Activated CD4-positive, alpha-beta T cell treated with anti-CD3 and anti-CD28 coated beads for 36 hours (primary cell): Measurements from ENCODE around the gene LRTM1. TPM values are rescaled to one million over a fixed set of nuclear protein-coding genes. Genes with fewer than 3 reads are reported as not detected.

Experiments used
- ATAC-seq: fragments of 200-7000 bp; cut with Tn5 transposase; one replicate; pipeline ENCODE4 v1.10.0; 2021; ENCODE audit warnings: mild to moderate bottlenecking, moderate library complexity
- CTCF ChIA-PET: fragments of 350-600 bp; sonication (Branson Sonifier 250); formaldehyde crosslinking; loops from one replicate; lab custom pipeline; 2021; ENCODE audit warnings: antibody characterized with exemption; lab: Charles Lee
- POLR2A ChIA-PET: fragments of 350-600 bp; sonication (Branson Sonifier 250); formaldehyde crosslinking; loops from one replicate; lab custom pipeline; 2021; ENCODE audit warnings: antibody characterized with exemption, inconsistent platforms; lab: Charles Lee
- DNase-seq: peaks from one replicate; pipeline ENCODE4 v3.0.0-alpha.2; 2020
- H3K27ac Mint-ChIP-seq: one replicate; pipeline ENCODE4 v1.8.0; 2021; ENCODE audit warnings: mixed read lengths
- H3K27me3 Mint-ChIP-seq: one replicate; pipeline ENCODE4 v1.8.0; 2021; ENCODE audit warnings: mixed read lengths
- H3K36me3 Mint-ChIP-seq: one replicate; pipeline ENCODE4 v1.8.0; 2021; ENCODE audit warnings: low read depth, mixed read lengths
- H3K4me1 Mint-ChIP-seq: one replicate; pipeline ENCODE4 v1.8.0; 2021; ENCODE audit warnings: mixed read lengths
- H3K4me3 Mint-ChIP-seq: one replicate; pipeline ENCODE4 v1.8.0; 2021; ENCODE audit warnings: mild to moderate bottlenecking, moderate library complexity, mixed read lengths
- H3K9me3 Mint-ChIP-seq: one replicate; pipeline ENCODE4 v1.8.0; 2021; ENCODE audit warnings: low read depth, mixed read lengths
- intact Hi-C, 2 experiments: fragments of 100-400 bp; cut with DNase I in 1 of 2; cut with micrococcal nuclease in 1 of 2; formaldehyde crosslinking; loops; one replicate each; pipeline versions ENCODE4 v1.14.2 to v1.15.1; 2022 to 2024; cut with DNase I, micrococcal nuclease
- total RNA-seq, 2 experiments: library from RNA; stranded (reverse); gene quantifications; one replicate each; pipeline ENCODE4 v1.2.3, GENCODE V29; 2021

Gene LRTM1
- not detected for total RNA-seq

DNA sequence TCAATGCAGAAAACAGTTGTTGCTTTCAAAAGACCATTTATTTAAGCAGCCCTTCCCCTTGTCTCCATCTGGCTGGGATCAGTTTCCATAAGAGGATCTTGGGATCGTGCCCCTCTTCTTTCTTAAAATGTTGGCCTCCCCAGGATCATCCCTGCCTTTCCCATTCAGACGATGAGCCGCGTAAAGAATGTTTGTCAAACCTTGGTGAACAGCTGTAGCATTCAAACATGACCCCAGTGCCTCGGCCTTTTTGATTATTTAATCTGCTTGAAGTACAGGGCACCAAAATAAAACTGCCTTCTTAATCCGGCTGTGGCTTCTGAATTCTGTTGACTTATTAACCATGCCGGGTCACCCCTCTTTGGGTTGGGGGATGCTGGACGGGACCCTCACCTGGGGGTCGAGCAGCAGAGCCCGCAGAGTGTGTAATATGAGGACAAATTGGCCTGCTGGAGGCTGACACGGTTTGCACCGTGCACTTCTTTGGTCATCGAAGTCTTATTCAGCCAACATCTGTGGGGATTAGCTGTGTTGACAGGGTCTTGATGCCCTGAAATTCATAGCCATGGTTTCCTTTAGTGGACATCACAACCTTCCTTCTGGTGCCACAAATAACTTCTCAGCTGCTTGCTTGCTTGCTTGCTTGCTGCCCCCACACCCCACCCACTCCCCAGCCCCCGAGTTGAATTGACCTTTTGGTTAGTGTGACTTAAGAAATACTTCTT is at the start of gene LRTM1:
Gene LRTM1, minus strand, starts transcription at position 14 of the 725 bp plus-strand sequence. CDS start 148 bp downstream, outside the sequence.
- H3K27ac Mint-ChIP-seq: no peak within 1 kb of the TSS
- H3K27me3 Mint-ChIP-seq: no peaks in the 10 kb centered on the region
- CTCF ChIA-PET: no interaction called here
- intact Hi-C loops: no loop called here
- no peak within 1 kb of the TSS for H3K4me3 Mint-ChIP-seq
- peaks cover 1% of the 10 kb centered on the region for H3K9me3 Mint-ChIP-seq
- DNase-seq: no peak
- ATAC-seq: no peak
- no peaks in the 10 kb centered on the region for H3K36me3 Mint-ChIP-seq
- POLR2A ChIA-PET: no interaction called here
- H3K4me1 Mint-ChIP-seq: no peaks in the 10 kb centered on the region

DNA sequence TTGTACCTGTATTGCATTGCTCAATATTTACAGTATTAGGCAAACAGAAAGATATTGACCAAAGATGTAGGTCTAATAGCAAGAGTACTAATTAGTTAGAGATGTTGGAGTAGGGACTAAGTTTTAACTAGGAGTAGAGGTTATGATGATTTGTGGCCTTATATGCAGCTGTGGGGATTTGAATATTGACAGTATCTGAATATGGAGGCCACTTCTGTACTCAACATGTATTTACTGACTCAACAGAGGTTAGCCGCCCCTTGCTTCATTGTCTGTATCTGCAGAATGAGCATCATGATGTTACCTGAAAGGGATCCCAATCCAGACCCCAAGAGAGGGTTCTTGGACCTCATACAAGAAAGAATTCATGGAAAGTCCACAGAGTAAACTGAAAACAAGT is 49.6 kb upstream of the LRTM1 start:
- CTCF ChIA-PET: no interaction called here
- Mint-ChIP-seq H3K4me1 (no peaks in the 10 kb centered on the region), H3K9me3 (peaks cover 5% of the 10 kb centered on the region), H3K36me3 (no peaks in the 10 kb centered on the region), H3K27me3 (no peaks in the 10 kb centered on the region), H3K27ac (no peak overlapping the region), H3K4me3 (no peak overlapping the region)
- POLR2A ChIA-PET: no interaction called here
- DNase-seq (no peak), ATAC-seq (no peak)
- intact Hi-C loops: no loop called here

DNA sequence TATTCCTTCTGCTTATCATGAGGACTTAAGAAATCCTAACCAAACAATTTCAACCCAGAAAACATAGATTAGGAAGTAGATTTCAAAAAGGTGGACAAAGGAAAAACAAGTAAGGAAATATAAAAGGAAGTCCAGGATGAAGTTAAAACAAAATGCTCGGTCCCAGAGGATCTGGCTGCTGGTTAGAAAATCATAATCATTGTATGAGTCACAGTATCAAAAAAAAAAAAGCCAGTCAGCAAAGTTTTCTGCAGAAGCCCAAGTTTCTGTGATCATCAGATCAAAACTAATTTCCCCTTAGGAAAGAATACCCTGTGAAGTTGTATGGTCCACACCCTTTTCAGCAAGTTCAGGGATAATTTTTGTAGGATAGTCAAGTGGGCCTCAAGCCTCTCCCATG is 43.0 kb upstream of the LRTM1 start:
- no peak overlapping the region for H3K4me3 Mint-ChIP-seq
- H3K27me3 Mint-ChIP-seq: no peaks in the 10 kb centered on the region
- no peak overlapping the region for H3K27ac Mint-ChIP-seq
- H3K9me3 Mint-ChIP-seq: peaks cover 4% of the 10 kb centered on the region
- DNase-seq: no peak
- ChIA-PET POLR2A (no interaction called here), CTCF (no interaction called here)
- ATAC-seq: no peak
- H3K36me3 Mint-ChIP-seq: no peaks in the 10 kb centered on the region
- H3K4me1 Mint-ChIP-seq: no peaks in the 10 kb centered on the region
- intact Hi-C loops: no loop called here

DNA sequence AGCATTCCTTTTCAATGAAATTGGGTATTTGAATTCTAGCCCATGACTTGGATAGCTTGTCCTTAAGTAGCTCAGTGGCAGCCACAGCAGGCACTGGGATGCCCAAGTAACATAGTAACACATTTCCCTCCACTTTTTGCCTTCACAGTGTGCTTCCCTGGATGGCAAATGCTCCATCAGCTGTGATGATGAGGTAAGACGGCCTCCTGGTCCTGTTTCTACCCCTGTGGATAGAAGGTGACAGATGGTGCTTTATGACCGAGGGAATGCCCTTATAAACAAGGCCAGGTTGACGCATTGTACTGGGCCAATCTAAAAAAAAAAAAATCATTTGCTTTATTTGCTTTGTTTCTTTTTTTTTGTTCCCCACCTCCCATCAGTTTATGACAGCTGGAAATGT is 41.8 kb upstream of the LRTM1 start:
- Mint-ChIP-seq H3K4me1 (no peaks in the 10 kb centered on the region), H3K27ac (no peak overlapping the region), H3K36me3 (no peaks in the 10 kb centered on the region), H3K4me3 (no peak overlapping the region), H3K9me3 (peaks cover 4% of the 10 kb centered on the region), H3K27me3 (no peaks in the 10 kb centered on the region)
- ATAC-seq: no peak
- POLR2A ChIA-PET: no interaction called here
- CTCF ChIA-PET: no interaction called here
- intact Hi-C loops: no loop called here
- DNase-seq: no peak

DNA sequence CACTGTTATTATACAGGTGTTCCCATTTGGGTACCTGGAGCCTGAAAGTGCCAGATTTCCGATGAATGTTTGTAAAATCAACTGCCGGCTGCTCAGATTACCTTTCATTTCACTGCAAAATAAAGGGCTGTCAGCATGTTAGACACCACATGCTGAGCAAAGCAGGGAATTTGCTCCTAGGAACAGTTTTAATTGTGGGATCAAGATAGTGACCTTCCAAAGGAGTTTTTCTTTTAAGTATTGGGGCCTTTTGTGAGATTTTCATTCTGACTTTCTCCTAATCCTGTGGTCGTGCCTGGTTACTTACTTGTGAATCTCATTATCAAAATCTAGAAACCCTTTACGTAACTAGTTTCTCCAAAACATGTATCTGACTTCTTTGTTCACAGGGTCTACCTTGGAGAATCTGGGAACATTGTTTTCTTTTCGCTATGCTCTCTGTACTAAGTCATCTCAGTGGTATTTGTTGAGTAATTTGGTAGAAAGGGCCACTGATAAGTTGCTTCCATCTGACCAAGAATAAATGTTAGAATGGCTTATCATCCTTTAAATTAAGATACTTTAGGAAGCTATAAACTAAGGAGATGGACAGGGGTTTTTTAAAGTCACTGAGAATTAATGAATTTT is 40.8 kb upstream of the LRTM1 start:
- Mint-ChIP-seq H3K9me3 (peaks cover 4% of the 10 kb centered on the region), H3K36me3 (no peaks in the 10 kb centered on the region), H3K27me3 (no peaks in the 10 kb centered on the region), H3K27ac (no peak overlapping the region), H3K4me3 (no peak overlapping the region), H3K4me1 (no peaks in the 10 kb centered on the region)
- ChIA-PET CTCF (no interaction called here), POLR2A (no interaction called here)
- DNase-seq (no peak), ATAC-seq (no peak)
- intact Hi-C loops: no loop called here

DNA sequence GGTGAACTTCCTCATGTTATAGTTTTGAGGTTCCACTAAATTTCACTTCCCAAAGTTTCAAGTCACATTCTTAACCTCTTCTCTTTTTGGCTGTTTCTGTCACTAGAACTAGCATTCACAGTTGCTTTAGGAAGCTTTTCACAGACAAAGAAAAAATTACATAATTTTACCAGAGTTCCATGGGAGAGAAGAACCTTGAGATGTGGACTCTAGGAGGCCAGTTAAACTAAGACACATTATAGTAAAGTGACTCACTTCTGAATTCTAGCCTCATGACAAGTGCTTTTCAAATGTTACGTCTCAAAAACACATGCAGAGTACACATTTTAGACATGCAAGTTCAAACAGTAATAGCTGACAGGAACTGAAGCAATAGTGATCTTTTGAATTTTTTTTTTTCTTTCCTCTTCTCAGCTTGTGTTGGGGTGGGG is 39.9 kb upstream of the LRTM1 start:
- H3K4me1 Mint-ChIP-seq: no peaks in the 10 kb centered on the region
- no peaks in the 10 kb centered on the region for H3K36me3 Mint-ChIP-seq
- peaks cover 4% of the 10 kb centered on the region for H3K9me3 Mint-ChIP-seq
- no peak overlapping the region for H3K27ac Mint-ChIP-seq
- no peak overlapping the region for H3K4me3 Mint-ChIP-seq
- no peak for DNase-seq
- CTCF ChIA-PET: no interaction called here
- intact Hi-C loops: no loop called here
- POLR2A ChIA-PET: no interaction called here
- H3K27me3 Mint-ChIP-seq: no peaks in the 10 kb centered on the region
- no peak for ATAC-seq

DNA sequence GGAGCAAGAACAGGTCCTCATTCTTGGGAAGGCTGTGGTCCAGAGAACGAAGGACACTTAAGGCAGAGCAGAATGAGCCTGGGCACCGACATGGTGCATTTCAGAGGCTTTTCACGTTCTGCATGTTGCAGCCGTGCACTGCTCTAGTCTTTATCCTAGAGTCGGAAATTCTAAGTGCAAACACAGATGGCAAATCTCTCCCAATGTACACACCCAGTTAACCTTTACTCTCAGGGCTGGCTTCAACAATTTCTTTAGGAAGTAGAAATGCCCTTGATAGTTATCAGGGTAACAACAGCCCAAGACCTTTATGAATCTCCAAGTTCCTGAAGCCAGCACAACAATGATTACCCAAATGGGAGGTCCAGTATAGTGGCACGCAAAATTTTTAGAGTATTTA is 39.1 kb upstream of the LRTM1 start:
- DNase-seq: no peak
- no peak overlapping the region for H3K4me3 Mint-ChIP-seq
- peaks cover 4% of the 10 kb centered on the region for H3K9me3 Mint-ChIP-seq
- no peaks in the 10 kb centered on the region for H3K36me3 Mint-ChIP-seq
- H3K27me3 Mint-ChIP-seq: no peaks in the 10 kb centered on the region
- intact Hi-C loops: no loop called here
- no peak overlapping the region for H3K27ac Mint-ChIP-seq
- no peaks in the 10 kb centered on the region for H3K4me1 Mint-ChIP-seq
- no peak for ATAC-seq
- ChIA-PET POLR2A (no interaction called here), CTCF (no interaction called here)

DNA sequence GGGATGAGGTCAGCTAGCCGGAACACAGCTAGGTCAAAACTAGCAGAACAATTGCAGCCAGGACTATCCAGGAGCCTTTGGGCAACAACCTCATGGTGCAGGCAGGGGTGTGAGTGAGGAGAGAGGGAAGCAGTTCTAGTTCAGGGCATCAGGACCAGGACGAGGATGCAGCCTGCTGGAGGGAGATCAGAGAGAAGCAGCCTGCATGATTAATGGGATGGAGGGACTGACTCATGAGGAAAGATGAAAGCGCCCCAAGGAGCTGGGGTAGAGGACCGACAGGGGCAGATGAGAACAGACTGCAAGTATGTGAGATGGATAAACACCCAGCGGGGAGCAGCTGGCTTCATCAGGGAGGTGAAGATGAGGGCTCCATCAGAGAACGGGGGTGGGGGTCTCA is 37.9 kb upstream of the LRTM1 start:
- no peak overlapping the region for H3K4me3 Mint-ChIP-seq
- H3K27me3 Mint-ChIP-seq: no peaks in the 10 kb centered on the region
- DNase-seq: no peak
- no peak for ATAC-seq
- ChIA-PET POLR2A (no interaction called here), CTCF (interaction anchor here (0.7 kb wide), 1 partner anchor 288 kb away, joined by 4 read pairs; no protein-coding TSS in a partner anchor)
- no peaks in the 10 kb centered on the region for H3K9me3 Mint-ChIP-seq
- H3K36me3 Mint-ChIP-seq: no peaks in the 10 kb centered on the region
- H3K27ac Mint-ChIP-seq: no peak overlapping the region
- intact Hi-C loops: no loop called here
- H3K4me1 Mint-ChIP-seq: no peaks in the 10 kb centered on the region

DNA sequence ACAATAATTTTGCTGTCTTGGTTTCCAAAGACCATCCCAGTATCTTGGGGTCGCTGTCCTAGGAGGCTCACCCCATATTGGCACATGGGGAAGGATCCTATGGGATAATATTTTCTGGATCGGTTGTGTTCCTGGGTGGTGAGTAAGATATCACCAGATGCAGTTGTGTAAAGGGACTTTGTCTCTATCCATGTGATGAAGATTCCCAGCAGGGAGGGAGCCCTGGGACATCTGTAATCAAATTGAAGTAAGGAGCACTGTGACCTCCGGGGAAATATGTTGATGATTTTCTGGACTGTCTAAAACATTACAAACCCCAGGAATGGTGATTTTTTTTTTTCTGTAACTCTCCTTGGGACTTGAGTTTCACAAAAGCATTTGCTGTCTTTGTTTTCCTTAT is 36.2 kb upstream of the LRTM1 start:
- ChIA-PET CTCF (no interaction called here), POLR2A (no interaction called here)
- intact Hi-C loops: no loop called here
- H3K27ac Mint-ChIP-seq: no peak overlapping the region
- ATAC-seq (no peak), DNase-seq (no peak)
- H3K36me3 Mint-ChIP-seq: no peaks in the 10 kb centered on the region
- no peaks in the 10 kb centered on the region for H3K9me3 Mint-ChIP-seq
- H3K27me3 Mint-ChIP-seq: no peaks in the 10 kb centered on the region
- H3K4me3 Mint-ChIP-seq: no peak overlapping the region
- H3K4me1 Mint-ChIP-seq: no peaks in the 10 kb centered on the region

DNA sequence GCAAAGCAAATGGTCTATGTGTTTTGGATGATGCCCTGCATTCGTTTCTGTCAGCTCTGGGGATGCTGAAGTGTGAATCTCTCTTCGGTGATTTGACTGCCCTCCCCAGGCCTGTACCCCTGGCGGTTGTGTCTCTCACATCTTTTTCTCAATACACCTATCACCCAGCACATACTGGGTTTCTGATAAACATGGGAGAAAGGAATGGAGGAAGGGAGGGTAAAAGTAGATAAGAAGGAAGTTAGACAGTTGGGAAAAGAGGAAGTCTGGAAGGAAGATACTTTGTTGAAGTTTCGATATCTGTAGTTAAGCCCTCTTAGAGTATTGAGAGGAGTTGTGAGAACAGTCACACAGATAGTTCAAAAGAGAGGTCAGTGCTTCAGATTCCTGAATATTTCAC is 35.8 kb upstream of the LRTM1 start:
- Mint-ChIP-seq H3K4me1 (no peaks in the 10 kb centered on the region), H3K9me3 (no peaks in the 10 kb centered on the region), H3K36me3 (no peaks in the 10 kb centered on the region), H3K4me3 (no peak overlapping the region), H3K27ac (no peak overlapping the region), H3K27me3 (no peaks in the 10 kb centered on the region)
- intact Hi-C loops: no loop called here
- ATAC-seq (no peak), DNase-seq (no peak)
- POLR2A ChIA-PET: no interaction called here
- CTCF ChIA-PET: no interaction called here

DNA sequence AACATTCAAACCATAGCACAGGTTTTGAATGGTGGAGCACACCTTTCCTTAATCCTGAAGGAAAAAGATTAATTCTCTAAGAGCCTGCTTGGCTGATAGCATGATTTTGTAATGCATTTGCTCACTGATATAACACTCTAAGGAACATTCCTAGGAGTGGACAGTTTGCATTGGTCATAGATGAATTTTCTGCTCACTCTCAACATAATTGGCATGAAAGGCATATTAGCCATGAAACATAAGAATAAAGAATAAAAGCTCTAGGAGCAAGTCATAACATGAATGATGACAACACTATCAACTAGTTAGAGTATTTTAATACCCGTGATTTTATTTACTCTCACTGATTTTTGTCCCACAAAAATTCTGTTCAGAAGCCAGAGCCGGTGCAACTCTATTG is 34.3 kb upstream of the LRTM1 start:
- ATAC-seq (no peak), DNase-seq (no peak)
- Mint-ChIP-seq H3K4me3 (no peak overlapping the region), H3K27me3 (no peaks in the 10 kb centered on the region), H3K36me3 (no peaks in the 10 kb centered on the region), H3K9me3 (no peaks in the 10 kb centered on the region), H3K4me1 (no peaks in the 10 kb centered on the region), H3K27ac (no peak overlapping the region)
- CTCF ChIA-PET: no interaction called here
- POLR2A ChIA-PET: no interaction called here
- intact Hi-C loops: no loop called here

DNA sequence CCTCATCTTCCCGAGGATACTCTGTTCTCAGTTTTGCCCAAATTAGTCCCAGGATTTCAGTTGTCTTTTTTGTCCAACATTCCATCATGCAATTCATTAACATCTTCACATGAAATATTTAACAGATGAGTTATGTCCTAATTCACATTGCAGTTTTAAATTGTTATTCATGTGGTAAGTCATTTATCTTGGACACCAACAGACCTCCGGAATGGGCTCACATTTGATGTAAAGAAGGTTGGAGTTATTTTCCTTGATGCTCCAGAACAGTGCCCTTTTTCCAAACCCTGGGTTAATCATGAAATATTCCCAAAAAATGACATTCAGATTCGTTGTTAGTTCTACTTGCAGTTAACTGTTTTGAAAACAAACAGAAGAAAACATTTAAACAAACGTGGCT is 32.8 kb upstream of the LRTM1 start:
- H3K36me3 Mint-ChIP-seq: no peaks in the 10 kb centered on the region
- no peak overlapping the region for H3K27ac Mint-ChIP-seq
- intact Hi-C loops: no loop called here
- no peaks in the 10 kb centered on the region for H3K27me3 Mint-ChIP-seq
- H3K4me1 Mint-ChIP-seq: no peaks in the 10 kb centered on the region
- ChIA-PET POLR2A (no interaction called here), CTCF (no interaction called here)
- no peak for DNase-seq
- no peak overlapping the region for H3K4me3 Mint-ChIP-seq
- ATAC-seq: no peak
- no peaks in the 10 kb centered on the region for H3K9me3 Mint-ChIP-seq
